Body of pancreas (tissue), 4 donors: ENCODE data around the gene SLC37A2.

ENCODE experiments used
- CTCF ChIP-seq, 7 experiments: fragments of 450-650 bp in 4 of 7; fragments of 200-600 bp in 3 of 7; sonication (generic) in 3 of 7; IDR thresholded peaks; one replicate each; pipeline ENCODE4 v1.5.1; 2016 to 2019; ENCODE audit warnings: antibody characterized with exemption in 7 of 7
- POLR2A ChIP-seq, 3 donors: fragments of 450-650 bp; IDR thresholded peaks; one replicate each; pipeline ENCODE4 v1.6.1; 2016; ENCODE audit warnings: antibody characterized with exemption in 3 of 3, mild to moderate bottlenecking in 2 of 3

GRCh38 chr11:125100136-125100535, 37.0 kb downstream of the SLC37A2 start:
- TF ChIP-seq POLR2A (IDR thresholded peaks at IDR 0.05), result no peak
- TF ChIP-seq CTCF (IDR thresholded peaks at IDR 0.05), result no peak
